GM18867 (cell line): ENCODE results near the gene GRIA3.
"Not testable (repeated sequence)": the region's sequence is repeated elsewhere in the genome, so short reads cannot be mapped to it uniquely, and the experiment has no call there.

Experiments used
- ATAC-seq: cut with Tn5 transposase; IDR thresholded peaks from one replicate; pipeline ENCODE4 v1.9.1; 2021; ENCODE audit warnings: mild to moderate bottlenecking, moderate library complexity; ENCODE audit not compliant: unreplicated experiment

The GRIA3 gene

DNA sequence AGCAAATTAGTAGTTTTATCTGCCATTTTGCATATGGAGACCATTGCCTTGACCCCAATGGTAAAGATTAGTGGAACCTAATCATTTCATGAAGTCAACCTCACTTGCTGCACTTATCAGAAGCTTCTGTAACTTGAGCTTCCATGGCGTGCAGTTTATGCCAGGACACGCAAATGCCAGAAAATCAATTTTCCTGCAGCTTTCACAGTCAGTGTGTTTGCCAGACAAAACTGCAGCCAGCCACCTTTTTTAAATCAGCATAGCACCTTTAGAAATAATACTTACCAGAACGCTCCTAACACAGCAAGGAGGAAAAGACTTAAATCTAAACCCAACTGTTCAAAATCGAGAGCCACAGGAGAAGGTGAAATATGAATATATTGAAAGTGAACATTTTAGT lies 265.3 kb downstream of the GRIA3 start:
- ATAC-seq = no peak

DNA sequence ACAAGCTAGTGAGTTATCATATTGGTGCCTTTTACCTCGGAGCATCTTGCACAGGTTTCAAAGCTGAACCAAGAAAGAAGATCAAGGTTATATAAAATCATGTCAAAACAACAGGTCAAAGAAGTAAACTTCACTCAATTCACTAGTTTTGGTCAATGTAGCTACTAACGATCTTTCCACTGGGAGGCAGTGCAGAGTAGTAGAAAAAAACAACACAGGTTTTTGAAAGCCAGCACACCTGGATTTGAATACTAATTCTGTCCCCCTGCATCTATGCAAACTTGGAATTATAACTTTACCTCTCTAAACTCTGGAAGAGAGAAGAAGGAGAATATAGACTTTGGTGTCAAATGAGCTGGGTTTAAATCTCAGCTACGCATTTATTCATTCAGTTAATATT lies 266.1 kb downstream of the GRIA3 start:
- ATAC-seq = peak; percentile 47

DNA sequence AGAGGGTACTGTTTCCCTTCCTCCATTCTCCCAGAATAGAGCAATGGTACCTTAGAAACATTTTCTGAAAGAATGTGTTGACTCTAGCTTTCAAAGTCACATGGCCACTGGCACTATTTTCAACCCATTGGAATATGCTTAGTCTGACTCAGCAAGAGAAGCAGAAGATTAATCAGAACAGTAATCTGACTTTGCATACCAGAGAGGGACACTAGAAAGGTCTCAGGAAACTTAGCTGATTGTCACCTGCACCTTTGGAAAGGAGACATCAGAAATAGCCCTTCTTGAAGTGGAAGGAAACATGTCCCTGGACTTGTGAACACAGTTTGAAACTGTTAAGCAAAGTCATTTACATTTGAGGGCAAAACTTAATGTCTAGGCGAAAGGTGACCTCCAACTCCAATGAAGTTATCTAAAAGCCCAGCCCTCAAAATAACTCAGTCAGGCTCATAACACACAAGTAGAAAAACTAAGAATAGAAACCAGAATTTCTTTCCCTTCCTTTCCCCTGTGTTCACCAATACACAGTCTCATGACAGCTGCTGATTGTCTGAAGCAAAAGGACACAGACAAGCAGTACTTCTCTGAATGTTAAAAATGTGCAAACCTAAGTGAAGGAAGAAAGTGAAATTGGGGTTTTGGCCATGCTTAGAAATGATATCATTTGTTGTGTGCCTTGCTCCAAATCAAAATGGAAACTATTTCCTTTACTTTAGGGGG lies 270.8 kb downstream of the GRIA3 start:
- peak; percentile 47 for ATAC-seq

DNA sequence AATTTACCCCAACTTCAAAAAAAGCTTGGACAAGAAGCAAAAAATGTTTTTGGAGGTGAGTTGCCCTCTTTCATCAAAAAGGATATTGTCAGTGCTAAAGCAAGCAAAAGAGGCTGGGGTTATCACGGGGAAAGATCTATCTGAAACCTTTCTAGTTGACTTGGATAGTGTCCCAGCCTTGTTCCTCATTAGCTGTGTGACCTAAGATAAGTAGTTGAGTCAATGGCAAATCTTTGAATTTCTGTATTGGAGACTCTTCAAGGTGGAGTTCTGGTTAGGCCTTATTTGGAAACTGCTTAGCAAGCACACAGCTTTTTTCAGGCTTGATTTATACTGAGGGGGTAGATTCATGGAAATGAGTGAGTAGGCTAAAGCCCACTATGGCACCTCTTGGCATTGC lies 271.6 kb downstream of the GRIA3 start:
- ATAC-seq = no peak

DNA sequence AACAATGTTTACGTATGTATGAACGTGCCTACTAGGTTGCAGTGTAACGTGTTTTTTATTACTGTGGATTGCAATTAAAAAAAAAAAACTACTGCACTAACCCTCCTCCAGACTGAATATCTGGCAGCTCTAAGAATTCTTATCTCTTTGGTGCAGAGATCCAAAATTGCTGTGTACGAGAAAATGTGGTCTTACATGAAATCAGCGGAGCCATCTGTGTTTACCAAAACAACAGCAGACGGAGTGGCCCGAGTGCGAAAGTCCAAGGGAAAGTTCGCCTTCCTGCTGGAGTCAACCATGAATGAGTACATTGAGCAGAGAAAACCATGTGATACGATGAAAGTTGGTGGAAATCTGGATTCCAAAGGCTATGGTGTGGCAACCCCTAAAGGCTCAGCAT lies 280.6 kb downstream of the GRIA3 start:
- ATAC-seq = no peak

DNA sequence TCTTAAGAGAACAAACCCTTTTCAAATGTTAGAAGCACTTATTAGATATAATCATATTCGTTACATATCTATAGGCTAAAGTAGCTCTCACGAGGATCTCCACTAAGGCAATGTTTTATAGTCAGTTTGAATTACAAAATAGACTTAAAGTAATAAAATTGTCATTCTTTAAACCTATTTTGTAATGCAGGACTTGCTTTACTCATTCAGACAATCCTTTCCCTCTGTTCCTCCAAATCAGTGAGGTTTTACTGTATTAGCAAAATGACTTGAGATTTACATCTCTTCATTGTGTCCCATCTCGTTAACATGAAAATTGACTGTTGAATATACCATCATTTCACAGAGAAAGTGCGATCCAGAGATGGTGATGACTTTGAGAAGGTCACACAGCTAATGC lies 284.4 kb downstream of the GRIA3 start:
- ATAC-seq = no peak

DNA sequence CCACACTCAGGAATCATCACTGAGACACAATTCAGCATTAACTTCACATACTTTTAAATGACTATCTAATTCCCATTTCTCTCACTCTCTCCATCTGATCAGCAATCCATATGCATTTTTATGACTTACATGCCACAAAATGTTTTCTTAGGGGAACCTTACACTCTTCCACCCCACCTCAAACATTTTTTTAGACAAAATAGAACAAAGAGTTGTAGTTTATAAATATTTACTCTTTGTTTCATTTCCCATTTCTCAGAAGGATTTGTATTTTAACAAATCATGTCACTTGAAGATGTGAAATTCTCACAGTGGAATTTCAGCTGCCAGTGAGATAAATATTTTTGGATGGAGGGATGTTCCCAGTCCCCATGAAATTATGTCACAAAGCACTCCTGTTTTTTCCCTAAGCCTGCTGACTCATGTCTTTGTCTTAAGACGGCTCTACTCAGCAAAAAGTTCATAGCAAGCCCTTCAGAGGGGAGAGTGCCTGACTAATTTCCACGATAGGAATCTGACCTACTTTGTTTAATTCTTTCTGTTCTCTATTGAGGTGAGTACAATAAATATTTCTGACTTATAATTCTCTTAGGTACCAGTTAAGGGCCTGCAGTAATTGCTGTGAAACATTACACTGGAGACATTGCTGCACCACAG lies 291.1 kb downstream of the GRIA3 start:
- ATAC-seq = peak; percentile 42

DNA sequence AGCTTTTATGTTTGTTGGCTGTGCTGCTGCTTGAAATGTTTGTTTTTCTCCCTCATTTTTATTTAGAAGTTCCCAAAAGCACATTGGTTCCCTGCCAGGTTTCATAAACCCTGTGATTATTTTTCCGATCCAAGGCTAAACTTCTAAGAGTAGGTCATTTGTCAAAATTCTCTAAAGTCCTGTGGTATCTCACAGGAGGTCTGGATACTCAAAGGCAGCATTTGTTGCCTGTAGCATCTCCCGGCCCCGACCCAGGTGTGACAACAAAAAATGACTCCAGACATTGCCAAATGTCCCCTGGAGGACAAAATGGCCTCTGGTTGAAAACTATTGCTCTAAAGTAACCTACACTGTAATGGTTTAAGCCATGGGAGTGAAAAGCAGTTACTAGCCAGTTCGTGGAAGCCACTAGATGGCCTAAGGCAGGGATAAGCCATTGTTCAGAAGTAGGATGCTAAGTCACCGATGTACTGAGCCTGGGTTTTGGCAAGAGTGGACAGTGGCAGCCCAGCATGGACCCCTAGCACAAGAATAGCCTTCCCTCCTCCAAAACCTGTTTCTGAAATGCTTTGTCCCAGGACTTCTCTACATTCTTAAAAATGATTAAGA lies 292.6 kb downstream of the GRIA3 start:
- no peak for ATAC-seq

DNA sequence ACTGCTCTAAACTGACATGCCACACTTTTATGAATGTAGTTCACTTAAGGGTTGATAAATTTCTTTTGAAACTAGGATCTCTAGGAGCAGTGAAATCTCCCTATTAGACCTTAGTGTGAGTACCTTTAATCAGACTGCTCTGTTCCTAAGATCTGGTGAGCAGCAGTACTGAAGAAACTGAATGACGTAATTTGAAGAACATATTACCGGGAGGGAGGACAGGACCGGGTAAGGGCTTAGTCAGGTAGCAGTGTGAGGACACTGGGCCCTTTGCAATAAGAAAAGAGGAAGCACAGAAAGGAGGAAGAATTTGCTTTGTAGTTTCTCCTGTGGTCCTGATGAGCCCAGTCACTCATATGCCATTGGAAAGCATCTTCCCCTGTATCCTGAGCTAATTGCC lies 293.6 kb downstream of the GRIA3 start:
- ATAC-seq = no peak

DNA sequence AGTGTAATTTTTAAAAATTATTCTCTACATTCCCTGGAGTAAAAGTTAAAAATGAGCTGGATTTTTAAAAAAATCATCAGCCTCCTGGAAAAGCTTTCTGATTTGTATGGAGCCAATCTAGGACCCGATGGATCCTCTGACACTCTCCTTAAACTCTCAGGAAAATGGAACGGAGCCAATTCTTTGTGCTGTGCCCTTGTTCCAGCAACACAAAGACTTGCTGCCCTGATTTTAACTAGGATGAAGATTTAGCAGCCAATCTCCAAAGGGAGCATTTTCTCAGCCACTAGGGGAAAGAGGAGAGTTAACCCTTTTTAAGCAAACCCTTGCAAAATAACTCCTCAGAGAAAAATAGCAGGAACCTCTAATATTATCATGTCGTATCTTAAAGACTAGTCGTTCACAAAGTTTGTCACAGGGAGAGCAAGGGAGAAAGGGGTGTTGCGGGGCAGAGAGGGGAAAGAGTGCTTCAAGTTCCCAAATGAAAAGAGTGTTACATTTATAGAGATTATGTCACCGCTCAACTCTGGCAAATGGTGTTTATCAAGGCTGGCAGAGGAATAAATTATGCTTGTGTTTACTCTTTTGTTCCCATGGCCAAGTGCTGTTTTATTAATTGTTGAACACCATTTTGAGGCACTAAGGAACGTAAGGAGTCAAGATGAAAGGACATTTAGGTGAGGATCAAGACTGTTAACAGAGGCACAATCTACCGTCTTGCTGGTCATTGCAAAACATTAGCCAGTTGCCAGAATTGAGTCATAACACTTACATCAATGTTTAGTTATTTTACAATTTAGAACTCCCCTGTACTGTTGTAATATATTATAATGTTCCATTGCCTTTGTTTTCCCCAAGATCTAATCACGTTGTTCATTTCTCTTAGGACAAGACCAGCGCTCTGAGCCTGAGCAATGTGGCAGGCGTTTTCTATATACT lies 298.1 kb downstream of the GRIA3 start:
- no peak for ATAC-seq

DNA sequence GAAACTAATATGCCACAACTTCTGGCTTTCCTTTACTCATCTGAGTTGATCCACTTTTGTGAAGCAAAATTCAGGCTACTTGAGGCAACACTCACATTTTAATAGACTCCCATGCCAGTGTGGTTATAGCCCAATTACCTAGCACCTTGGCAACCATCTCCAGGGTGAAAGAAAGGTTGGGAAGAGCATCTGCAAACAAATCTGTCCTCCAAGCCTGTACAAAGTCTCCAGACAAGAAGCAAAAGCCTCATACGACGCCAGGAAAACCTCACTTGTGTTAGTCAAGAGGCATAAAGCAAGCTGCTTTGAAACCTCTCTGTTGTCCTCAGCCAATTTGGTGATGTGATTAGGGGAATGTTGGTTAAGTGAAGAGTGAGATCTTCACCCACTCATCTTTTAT lies 302.2 kb downstream of the GRIA3 start:
- ATAC-seq = no peak

DNA sequence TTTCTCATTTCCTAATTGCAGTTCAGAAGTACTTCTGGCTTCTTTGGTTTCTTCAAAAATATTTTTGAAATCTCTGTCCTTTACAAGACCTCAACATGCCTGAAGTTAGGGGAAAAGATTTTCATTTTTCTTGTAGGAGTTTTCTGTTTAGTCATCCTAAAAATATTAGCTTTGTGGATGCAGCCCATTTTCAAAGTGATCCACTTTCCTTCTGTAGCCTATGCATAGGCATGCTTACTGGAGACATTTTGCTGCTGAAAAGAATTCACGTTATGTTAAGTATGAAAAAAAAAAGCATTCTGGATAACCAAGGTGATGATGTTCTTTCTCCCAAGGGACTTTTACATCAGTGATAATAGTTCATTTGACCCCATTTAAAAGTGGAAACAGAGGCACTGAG lies 303.2 kb downstream of the GRIA3 start:
- ATAC-seq = no peak

DNA sequence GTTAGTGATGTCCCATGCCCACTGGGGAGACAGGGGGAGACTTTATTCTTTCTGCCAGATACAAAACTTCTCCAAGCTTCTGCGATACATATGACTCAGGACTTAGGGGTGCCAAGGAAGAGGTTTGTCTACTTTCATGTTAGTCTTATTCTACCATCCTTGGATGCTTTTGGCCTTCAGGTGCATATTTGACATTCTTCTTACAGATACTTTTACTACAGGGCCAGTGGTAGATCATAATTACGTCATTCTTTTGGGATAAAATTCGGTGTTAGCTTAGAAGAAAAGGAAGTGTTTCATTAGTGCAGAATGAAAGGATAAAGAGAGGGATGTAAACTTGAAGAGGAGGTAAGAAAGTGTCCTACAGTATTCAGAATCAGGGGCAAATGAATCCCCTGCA lies 303.6 kb downstream of the GRIA3 start:
- no peak for ATAC-seq

DNA sequence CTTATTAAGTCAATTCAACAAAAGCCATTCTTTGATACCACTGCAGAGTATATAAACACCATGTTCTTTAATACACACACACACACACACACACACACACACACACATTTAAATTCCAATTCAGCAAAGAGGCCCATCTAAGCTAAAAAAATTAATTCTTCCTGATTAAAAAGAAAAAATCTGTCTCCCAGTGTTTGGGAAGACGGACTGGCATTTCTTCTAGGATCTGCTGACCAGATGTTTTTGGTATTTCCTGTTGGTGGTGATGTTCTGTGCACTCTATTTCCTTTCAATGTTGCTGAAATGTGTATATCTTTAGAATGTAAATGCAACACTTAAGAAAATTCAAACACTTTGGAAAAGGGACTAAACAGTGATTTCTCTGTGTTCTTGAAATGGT lies 304.9 kb downstream of the GRIA3 start:
- ATAC-seq = no peak

DNA sequence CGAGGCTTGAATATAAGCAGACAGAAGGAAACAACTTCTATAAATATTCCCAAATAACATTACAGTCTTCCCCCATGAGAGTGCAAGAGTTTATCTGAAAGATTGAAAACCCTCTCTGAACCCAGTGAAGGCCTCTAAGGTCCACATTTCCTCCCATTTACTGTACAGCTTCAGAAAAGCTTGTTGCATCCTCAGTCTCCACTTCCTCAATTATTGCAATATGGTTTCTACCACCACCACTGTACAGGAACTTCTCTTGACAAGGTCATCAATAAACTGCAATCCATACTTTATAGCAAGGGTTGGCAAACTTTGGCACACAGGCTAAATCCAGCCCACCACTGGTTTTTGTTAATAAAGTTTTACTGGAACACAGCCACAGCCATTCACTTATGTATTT lies 309.8 kb downstream of the GRIA3 start:
- ATAC-seq = no peak

DNA sequence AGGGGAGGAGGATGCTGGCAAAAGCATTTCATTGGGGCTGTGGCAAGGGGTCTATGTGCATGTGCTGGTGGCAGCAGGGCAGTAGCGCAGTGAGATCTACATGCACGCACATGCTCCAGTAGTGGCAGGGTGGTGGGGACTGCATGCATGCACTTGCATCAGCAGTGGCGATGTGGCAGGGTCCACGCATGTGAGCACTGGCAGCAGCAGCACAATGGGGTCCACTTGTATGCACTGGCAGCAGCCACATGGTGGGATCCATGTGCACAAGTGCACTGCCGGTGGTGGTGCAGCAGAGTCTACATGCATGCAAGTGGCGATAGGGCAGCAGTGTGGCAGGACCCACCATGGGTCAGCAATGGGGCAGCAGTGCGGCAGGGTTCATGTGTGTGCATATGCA lies 315.7 kb downstream of the GRIA3 start:
- no peak for ATAC-seq

DNA sequence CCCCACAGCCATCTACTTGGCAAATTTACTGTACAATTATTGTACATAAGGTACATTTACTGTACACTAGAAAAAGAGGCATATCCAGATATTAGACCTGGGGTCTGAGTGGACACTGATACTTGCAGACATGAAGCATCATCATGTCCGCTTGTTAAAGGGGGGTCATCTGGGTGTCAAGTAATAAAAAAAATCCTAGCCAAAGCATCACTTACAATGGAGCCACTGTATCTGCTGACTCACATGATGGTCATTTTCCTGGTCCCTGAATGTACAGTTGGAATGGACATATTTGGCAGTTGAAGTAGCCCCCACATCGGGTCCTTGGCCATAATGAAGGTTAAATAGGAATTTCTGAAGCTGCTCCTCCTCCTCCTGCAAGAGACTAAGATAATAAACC lies 320.0 kb downstream of the GRIA3 start:
- ATAC-seq = no peak

DNA sequence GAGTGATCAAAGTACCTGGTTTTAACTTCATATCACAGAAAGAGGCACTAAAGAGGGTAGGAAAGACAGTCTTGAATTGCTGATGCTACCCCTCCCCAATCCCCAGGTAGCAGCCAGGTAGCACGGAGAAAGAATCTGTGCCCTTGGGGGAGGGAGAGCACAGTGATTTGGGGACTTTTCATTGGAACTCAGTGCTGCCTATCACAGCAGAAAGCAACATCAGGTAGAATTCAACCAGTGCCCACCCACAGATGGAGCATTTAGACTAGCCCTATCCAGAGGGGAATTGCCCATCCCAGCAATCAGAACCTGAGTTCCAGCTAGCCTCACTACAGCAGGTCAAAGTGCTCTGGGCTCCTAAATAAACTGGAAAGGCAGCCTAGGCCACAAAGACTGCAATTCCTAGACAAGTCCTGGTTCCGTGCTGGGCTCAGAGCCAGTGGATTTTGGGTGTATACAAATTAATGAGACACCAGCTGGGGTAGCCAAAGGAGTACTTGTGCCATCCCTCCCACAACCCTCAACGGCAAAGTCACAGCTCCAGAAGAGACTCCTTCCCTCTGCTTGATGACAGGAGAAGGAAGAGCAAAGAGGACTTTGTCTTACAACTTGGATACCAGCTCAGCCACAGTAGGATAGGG lies 320.7 kb downstream of the GRIA3 start:
- no peak for ATAC-seq

DNA sequence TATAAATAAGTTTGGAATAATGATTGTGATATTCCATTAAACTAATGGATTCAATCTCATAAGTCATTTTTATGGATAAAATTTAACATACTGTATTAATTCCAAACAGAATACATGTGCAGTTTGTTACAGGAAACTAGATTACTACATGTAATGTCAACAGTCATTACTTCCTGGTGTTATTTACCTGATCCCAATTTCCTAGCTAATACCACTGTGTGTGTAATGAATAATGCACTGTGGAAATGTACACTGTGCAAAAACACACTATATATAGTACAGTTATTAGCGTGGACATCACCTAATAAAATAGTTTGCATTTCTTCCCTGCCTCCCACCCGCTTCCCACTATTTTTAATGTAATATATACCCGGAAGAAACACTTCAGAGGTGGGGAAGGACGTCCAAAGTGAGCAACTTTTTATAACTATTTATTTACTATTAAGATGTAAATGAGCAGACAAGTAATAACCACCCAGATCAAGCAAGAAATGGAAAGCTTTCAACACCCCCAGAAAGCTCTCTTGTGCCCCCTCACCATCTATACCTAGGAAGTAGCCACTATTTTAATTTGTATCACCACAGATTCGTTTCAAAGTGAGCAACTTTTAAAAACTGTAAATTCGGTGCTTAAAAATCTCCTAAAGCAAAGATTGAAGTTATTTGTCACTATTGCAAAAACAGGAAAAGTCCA lies 329.7 kb downstream of the GRIA3 start:
- no peak for ATAC-seq

DNA sequence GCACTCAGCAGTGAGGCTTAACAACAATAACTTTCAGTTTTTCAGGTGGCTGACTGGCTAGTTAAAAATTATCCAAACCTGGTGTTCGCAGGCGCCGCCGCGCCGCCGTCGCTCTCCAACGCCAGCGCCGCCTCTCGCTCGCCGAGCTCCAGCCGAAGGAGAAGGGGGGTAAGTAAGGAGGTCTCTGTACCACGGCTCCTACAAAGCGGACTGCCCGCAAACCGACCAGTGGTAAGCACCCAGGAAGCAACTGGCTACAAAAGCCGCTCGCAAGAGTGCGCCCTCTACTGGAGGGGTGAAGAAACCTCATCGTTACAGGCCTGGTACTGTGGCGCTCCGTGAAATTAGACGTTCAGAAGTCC lies 330.2 kb downstream of the GRIA3 start:
- ATAC-seq = not testable (repeated sequence)
